OCI-LY3 (cell line): ENCODE results near the gene PATZ1.

ENCODE experiments used
- H2AFZ ChIP-seq: fragments of 200-600, 300-600 bp; shearing (Covaris generic); 2 replicates; pipeline ENCODE4 v1.6.0; 2014; ENCODE audit warnings: antibody characterized with exemption, low read depth, low read length
- H3K27ac ChIP-seq: fragments of 200-600, 300-600 bp; sonication (generic); 2 replicates; pipeline ENCODE4 v1.5.1; 2014; ENCODE audit warnings: mild to moderate bottlenecking, low read length, moderate library complexity, mixed read lengths
- H3K27me3 ChIP-seq: fragments of 200-600, 300-600 bp; sonication (generic); 2 replicates; pipeline ENCODE4 v1.6.1; 2014; ENCODE audit warnings: low read depth, low read length, mixed read lengths
- H3K36me3 ChIP-seq: fragments of 200-600, 300-600 bp; sonication (generic); replicated peaks from 2 replicates; pipeline ENCODE3; 2014; ENCODE audit warnings: low read depth, low read length, mixed read lengths
- H3K4me1 ChIP-seq: fragments of 300-600, 200-600 bp; sonication (generic); 2 replicates; pipeline ENCODE4 v1.6.1; 2014; ENCODE audit warnings: low read length, mixed read lengths
- H3K4me2 ChIP-seq: fragments of 200-600, 300-600 bp; sonication (generic); 2 replicates; pipeline ENCODE4 v1.6.1; 2014; ENCODE audit warnings: low read length, mixed read lengths
- H3K4me3 ChIP-seq: fragments of 300-600, 200-600 bp; sonication (generic); 2 replicates; pipeline ENCODE4 v1.5.1; 2014; ENCODE audit warnings: antibody characterized with exemption, mild to moderate bottlenecking, low read length, moderate library complexity
- H3K79me2 ChIP-seq: fragments of 300-600, 200-600 bp; shearing (Covaris generic); 2 replicates; pipeline ENCODE4 v1.6.1; 2014; ENCODE audit warnings: mild to moderate bottlenecking, low read length, mixed read lengths
- H3K9ac ChIP-seq: fragments of 300-600, 200-600 bp; shearing (Covaris generic); 2 replicates; pipeline ENCODE4 v1.6.0; 2014; ENCODE audit warnings: mild to moderate bottlenecking, low read length, moderate library complexity
- H3K9me3 ChIP-seq: fragments of 200-600, 300-600 bp; shearing (Covaris generic); 2 replicates; pipeline ENCODE4 v1.6.1; 2014; ENCODE audit warnings: low read length, mixed read lengths; ENCODE audit not compliant: insufficient read depth
- H4K20me1 ChIP-seq: fragments of 200-600, 300-600 bp; sonication (generic); 2 replicates; pipeline ENCODE4 v1.6.1; 2016; ENCODE audit warnings: low read length, mixed read lengths; ENCODE audit not compliant: insufficient read depth
- EZH2phosphoT487 ChIP-seq: fragments of 200-600 bp; shearing (Covaris generic); IDR thresholded peaks from 2 replicates; pipeline ENCODE4 v1.6.1; 2018; ENCODE audit warnings: antibody characterized with exemption, mixed run types, low read depth
- TF ChIP-seq, protein P1 (sequence below): fragments of 200-600, 300-600 bp; sonication (generic); IDR thresholded peaks from 2 replicates; pipeline ENCODE4 v1.5.1; 2014; ENCODE audit warnings: antibody characterized with exemption, low read length, low read depth

Gene PATZ1

DNA sequence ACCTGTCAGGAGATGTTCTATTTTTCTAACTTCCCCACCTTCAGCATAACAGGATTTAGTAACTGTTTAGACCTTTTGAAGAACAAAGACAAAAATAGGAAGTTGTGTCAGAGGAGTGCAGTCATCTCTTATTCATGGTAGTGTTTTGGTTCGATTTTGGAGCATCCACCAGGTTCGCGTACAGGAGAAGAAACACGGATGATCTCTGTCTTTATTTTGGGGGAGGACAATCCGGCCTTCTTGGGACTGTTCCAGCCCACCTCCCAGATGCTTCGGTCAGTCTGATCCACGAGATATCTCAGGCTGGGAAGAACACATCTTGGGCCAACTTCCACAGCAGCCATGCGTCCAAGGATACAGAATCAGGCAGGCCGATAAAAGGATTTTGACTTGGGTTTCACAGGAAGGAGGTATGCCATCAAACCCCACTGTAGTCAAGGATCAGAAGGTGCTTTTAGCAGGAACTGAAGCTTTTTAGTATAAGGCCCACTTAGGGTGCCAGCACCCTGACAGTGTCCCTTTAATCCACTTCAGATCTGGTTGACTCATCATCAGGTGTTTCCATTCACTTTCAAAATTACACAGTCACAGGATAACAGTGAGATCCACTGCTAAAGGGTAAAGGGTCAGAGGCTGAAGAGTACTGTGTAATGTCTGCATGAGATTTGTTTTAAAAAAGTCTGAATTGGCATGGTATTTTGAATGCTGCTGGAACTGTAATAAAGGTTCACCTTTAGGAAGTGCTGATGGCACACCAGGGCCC, 16.5 kb downstream of the PATZ1 start:
- TF ChIP-seq, protein P1, sequence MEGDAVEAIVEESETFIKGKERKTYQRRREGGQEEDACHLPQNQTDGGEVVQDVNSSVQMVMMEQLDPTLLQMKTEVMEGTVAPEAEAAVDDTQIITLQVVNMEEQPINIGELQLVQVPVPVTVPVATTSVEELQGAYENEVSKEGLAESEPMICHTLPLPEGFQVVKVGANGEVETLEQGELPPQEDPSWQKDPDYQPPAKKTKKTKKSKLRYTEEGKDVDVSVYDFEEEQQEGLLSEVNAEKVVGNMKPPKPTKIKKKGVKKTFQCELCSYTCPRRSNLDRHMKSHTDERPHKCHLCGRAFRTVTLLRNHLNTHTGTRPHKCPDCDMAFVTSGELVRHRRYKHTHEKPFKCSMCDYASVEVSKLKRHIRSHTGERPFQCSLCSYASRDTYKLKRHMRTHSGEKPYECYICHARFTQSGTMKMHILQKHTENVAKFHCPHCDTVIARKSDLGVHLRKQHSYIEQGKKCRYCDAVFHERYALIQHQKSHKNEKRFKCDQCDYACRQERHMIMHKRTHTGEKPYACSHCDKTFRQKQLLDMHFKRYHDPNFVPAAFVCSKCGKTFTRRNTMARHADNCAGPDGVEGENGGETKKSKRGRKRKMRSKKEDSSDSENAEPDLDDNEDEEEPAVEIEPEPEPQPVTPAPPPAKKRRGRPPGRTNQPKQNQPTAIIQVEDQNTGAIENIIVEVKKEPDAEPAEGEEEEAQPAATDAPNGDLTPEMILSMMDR = no peak
- no peak for TF ChIP-seq EZH2phosphoT487
- no peak overlapping the region for H3K27ac ChIP-seq
- no peaks in the 10 kb centered on the region for H3K79me2 ChIP-seq
- H3K4me2 ChIP-seq = no peak overlapping the region
- no peak overlapping the region for H3K4me3 ChIP-seq
- H3K9me3 ChIP-seq = no peaks in the 10 kb centered on the region
- H3K4me1 ChIP-seq = no peaks in the 10 kb centered on the region
- no peak overlapping the region for H2AFZ ChIP-seq
- H3K27me3 ChIP-seq = no peaks in the 10 kb centered on the region
- peaks cover 85% of the 10 kb centered on the region for H3K36me3 ChIP-seq
- no peak overlapping the region for H3K9ac ChIP-seq
- H4K20me1 ChIP-seq = peaks cover 19% of the 10 kb centered on the region

DNA sequence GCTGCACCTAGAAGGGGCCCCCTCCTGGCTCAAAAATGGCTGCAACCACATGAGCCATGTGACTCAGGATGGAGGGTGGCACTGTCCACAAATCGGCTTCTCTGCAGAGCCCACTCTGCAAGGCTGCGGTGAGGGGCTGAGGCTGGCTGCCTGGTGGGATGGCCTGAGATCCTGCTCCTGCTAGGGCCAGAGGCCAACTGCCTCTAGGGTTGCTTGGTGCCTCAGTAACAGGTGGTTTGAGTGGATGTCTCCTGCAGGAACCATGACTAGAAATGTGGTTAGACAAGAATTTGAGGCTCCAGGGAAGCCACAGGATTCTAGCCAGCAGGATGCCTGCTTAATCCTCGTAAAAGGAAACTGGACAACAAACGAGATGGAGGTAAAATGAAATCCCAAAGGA, 17.1 kb downstream of the PATZ1 start:
- Histone ChIP-seq H3K36me3 (peaks cover 80% of the 10 kb centered on the region), H3K4me1 (peaks cover 2% of the 10 kb centered on the region; the same call in 1 of the 2 replicates), H4K20me1 (peaks cover 16% of the 10 kb centered on the region), H3K79me2 (no peaks in the 10 kb centered on the region), H3K4me2 (no peak overlapping the region), H3K9ac (no peak overlapping the region), H2AFZ (no peak overlapping the region), H3K27ac (no peak overlapping the region), H3K9me3 (no peaks in the 10 kb centered on the region), H3K4me3 (no peak overlapping the region), H3K27me3 (no peaks in the 10 kb centered on the region)
- TF ChIP-seq, protein P1 = no peak
- no peak for TF ChIP-seq EZH2phosphoT487

DNA sequence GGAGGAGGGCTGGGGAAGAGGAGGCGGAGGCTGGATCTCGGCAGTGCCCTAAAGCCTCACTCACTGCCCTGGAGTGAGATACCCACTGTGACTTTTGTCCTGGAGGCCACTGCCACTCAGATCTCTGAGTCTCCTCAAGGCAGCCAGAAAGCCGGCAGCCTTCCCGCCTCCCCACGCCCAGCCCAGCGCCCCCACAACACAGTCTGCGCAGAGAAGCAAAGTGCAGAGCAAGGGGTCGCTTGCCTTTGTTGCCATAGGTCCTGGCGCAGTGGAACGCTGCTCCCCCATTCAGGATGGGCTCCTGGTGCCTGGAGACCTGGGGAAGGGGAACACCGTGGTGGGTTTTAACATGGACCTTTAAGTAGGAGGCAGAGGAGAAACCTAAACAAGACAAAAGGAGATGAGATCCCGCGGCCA, 17.6 kb downstream of the PATZ1 start:
- TF ChIP-seq EZH2phosphoT487 = no peak
- TF ChIP-seq, protein P1 = no peak
- no peak overlapping the region for H3K4me2 ChIP-seq
- peaks cover 6% of the 10 kb centered on the region; the same call in 1 of the 2 replicates for H3K4me1 ChIP-seq
- no peaks in the 10 kb centered on the region for H3K27me3 ChIP-seq
- no peak overlapping the region for H3K4me3 ChIP-seq
- H3K36me3 ChIP-seq = peaks cover 78% of the 10 kb centered on the region
- H3K9ac ChIP-seq = no peak overlapping the region
- no peak overlapping the region for H3K27ac ChIP-seq
- H3K9me3 ChIP-seq = no peaks in the 10 kb centered on the region
- no peak overlapping the region for H2AFZ ChIP-seq
- H3K79me2 ChIP-seq = no peaks in the 10 kb centered on the region
- peaks cover 11% of the 10 kb centered on the region for H4K20me1 ChIP-seq

DNA sequence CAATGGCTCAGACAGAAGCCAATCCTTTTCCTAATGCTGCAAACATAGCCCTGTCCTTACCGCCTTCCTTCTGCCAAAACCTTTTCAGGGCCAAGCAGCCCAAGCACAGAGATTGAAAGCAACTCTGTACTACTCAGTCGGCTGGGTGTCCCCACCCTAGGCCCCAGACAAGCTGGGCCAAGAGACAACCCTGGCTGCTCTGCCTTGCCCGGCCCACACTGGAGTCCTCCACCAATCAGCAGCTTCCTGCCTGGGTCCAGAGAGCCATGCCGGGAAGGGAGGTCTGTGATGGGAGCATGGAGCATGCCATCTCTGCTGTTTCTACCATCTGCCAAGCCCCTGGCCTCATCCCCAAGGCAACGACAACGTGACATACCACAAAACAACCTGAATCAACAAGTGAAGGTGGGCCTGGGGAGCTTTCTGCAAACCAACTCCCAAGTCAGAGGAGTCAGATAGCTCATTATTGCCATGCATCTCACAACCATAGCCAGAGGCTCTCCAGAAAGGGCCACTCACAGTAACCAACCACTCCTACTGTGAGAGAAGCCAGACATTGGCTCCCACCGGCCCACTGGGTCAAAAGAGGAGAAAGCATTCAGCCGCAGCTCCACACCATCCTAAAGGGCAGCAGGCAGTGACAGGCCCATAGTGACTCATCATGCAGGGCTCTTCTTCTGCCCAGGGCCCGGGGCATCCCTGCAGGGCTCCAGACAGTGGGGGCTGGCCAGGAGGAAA, 18.2 kb downstream of the PATZ1 start:
- H3K79me2 ChIP-seq = no peaks in the 10 kb centered on the region
- no peak overlapping the region for H2AFZ ChIP-seq

More for the DNA sequence above, 18.2 kb downstream of the PATZ1 start:
- Histone ChIP-seq H3K4me2 (no peak overlapping the region), H3K36me3 (peaks cover 72% of the 10 kb centered on the region), H3K27ac (no peak overlapping the region), H3K27me3 (no peaks in the 10 kb centered on the region), H3K9me3 (no peaks in the 10 kb centered on the region), H4K20me1 (peaks cover 10% of the 10 kb centered on the region), H3K9ac (no peak overlapping the region), H3K4me3 (no peak overlapping the region), H3K4me1 (peaks cover 8% of the 10 kb centered on the region; the same call in 1 of the 2 replicates)
- TF ChIP-seq EZH2phosphoT487 = no peak
- TF ChIP-seq, protein P1 = no peak
